ENCODE results near the gene ZNF576.

Gene ZNF576

DNA sequence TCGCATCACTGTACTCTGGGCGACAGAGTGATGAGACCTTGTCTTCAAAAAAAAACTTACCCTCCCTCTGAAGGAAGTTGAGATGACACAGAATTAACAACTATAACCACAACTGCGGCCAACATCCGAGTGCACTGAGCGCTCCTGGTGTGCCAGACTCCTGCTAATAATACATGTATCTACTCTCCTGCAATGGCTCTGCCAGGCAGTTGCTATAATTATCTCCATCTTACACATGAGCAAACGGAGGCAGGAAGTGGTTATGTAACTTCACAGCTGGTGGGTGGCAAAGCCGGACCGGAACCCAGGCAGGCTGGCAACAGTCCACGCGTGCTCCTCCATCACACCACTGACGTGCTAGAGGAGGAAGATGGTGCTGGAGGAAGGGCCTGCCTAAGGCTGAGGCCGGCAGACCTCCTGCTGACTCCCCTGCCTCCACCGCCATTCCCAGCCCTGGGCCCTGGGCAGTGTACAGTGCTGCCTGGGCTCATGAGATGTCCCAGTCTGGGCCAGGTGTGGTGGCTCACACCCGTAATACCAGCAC lies 33.6 kb upstream of the ZNF576 start:
- CTCF ChIA-PET: no interaction called here
- POLR2A ChIA-PET: no interaction called here
- no peak for DNase-seq (ENCODE audit: extremely low spot score)
- TF ChIP-seq SP1 (IDR thresholded peaks at IDR 0.05) (no peak), NFRKB (IDR thresholded peaks at IDR 0.05) (no peak)

DNA sequence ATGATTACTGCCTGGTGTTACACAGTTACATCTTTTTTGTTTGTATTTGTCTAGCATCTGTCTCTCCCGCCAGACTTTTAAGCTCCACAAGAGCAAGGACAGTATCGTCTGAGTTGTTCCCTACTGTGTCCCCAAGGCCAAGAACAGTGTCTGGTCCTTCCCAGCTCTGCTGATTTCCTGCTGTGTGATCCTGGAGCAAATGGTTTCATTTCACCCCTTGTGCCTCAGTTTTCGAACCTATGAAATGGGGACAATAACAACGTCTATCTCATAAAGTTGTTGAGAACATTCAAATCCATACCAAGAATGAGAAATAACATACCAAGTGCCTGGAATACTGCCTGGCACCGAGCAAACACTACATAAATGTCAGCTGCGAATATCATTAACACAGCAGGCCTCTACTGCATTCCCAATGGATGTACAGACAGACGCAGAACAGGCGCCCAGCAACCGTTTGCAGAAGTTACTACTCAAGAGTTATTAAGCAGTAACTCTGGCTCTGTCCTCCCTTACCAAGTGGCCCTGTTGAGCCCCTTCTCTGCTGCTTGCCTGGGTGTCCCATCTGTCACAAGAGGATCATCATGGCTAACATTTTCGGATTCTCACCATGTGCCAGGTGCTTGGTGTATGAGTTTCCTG lies 32.5 kb upstream of the ZNF576 start:
- DNase-seq (ENCODE audit: extremely low spot score): no peak
- TF ChIP-seq FOXM1 (IDR thresholded peaks at IDR 0.05; ENCODE audit: borderline replicate concordance) (no peak), ZNF384 (IDR thresholded peaks at IDR 0.05) (no peak), ELF4 (IDR thresholded peaks at IDR 0.05) (no peak), BHLHE40 (IDR thresholded peaks at IDR 0.05; ENCODE audit: borderline replicate concordance) (no peak), SUZ12 (IDR thresholded peaks at IDR 0.05) (no peak), CTBP1 (IDR thresholded peaks at IDR 0.05; ENCODE audit: borderline replicate concordance) (no peak)
- TF ChIP-seq, protein P1, sequence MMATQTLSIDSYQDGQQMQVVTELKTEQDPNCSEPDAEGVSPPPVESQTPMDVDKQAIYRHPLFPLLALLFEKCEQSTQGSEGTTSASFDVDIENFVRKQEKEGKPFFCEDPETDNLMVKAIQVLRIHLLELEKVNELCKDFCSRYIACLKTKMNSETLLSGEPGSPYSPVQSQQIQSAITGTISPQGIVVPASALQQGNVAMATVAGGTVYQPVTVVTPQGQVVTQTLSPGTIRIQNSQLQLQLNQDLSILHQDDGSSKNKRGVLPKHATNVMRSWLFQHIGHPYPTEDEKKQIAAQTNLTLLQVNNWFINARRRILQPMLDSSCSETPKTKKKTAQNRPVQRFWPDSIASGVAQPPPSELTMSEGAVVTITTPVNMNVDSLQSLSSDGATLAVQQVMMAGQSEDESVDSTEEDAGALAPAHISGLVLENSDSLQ (IDR thresholded peaks at IDR 0.05): no peak
- ChIA-PET CTCF (interaction anchor here (1.7 kb wide), 1 partner anchor 9 kb away, joined by 5 read pairs; no protein-coding TSS in a partner anchor), POLR2A (interaction anchor here (0.8 kb wide), 1 partner anchor 9 kb away, joined by 3 read pairs; no protein-coding TSS in a partner anchor)

DNA sequence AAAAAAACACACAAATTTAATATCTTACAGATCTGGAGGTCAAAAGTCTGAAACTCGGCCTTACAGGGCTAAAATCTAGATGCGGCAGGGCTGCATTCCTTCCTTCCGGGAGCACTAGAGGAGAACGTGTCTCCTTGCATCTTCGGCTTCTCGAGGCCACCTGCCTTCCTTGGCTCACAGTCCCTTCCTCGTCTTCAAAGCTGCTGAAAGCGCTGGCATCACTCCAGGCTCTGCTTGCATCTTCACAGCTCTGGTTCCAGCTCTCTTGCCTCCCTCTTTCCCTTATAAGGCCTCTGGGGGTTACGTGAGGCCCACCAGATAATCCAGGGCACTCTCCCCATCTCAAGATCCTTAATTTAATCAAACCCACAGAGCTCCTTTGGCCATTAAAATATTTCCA lies 31.6 kb upstream of the ZNF576 start:
- ChIA-PET CTCF (interaction anchor here (1.7 kb wide), 1 partner anchor 10 kb away, joined by 5 read pairs; no protein-coding TSS in a partner anchor), POLR2A (no interaction called here)
- DNase-seq (ENCODE audit: extremely low spot score): no peak
- TF ChIP-seq NFRKB (IDR thresholded peaks at IDR 0.05): no peak
- no peak for TF ChIP-seq SP1 (IDR thresholded peaks at IDR 0.05)
- TF ChIP-seq SUZ12 (IDR thresholded peaks at IDR 0.05): no peak
- TF ChIP-seq ELF4 (IDR thresholded peaks at IDR 0.05): no peak
- no peak for TF ChIP-seq HDGF (IDR thresholded peaks at IDR 0.05; ENCODE audit: borderline replicate concordance)
- no peak for TF ChIP-seq ARNT (IDR thresholded peaks at IDR 0.05)
- no peak for TF ChIP-seq FOXK2 (IDR thresholded peaks at IDR 0.05)
- TF ChIP-seq FOXM1 (IDR thresholded peaks at IDR 0.05; ENCODE audit: borderline replicate concordance): no peak

DNA sequence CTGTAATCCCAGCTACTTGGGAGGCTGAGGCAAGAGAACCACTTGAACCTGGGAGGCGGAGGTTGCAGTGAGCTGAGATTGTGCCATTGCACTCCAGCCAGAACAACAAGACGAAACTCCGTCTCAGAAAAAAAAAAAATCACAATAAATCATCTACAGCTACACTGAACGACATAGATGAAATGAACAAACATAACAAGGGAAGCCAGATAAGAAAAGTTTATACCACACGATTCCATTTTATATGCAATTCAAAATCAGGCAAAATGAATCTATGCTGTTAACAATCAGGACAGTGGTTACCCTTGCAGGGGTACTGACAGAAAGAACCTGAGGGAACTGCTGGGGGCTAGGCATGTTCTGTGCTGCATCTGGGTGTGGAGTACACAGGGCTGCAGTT lies 26.7 kb upstream of the ZNF576 start:
- ChIA-PET CTCF (no interaction called here), POLR2A (no interaction called here)
- DNase-seq (ENCODE audit: extremely low spot score): no peak
- TF ChIP-seq NFRKB (IDR thresholded peaks at IDR 0.05) (no peak), FOXM1 (IDR thresholded peaks at IDR 0.05; ENCODE audit: borderline replicate concordance) (no peak), SUZ12 (IDR thresholded peaks at IDR 0.05) (no peak), HDGF (IDR thresholded peaks at IDR 0.05; ENCODE audit: borderline replicate concordance) (no peak), SP1 (IDR thresholded peaks at IDR 0.05) (no peak), L3MBTL2 (conservative IDR thresholded peaks at IDR 0.05) (no peak), FOXK2 (IDR thresholded peaks at IDR 0.05) (no peak)
- TF ChIP-seq, protein P1 (IDR thresholded peaks at IDR 0.05): no peak

DNA sequence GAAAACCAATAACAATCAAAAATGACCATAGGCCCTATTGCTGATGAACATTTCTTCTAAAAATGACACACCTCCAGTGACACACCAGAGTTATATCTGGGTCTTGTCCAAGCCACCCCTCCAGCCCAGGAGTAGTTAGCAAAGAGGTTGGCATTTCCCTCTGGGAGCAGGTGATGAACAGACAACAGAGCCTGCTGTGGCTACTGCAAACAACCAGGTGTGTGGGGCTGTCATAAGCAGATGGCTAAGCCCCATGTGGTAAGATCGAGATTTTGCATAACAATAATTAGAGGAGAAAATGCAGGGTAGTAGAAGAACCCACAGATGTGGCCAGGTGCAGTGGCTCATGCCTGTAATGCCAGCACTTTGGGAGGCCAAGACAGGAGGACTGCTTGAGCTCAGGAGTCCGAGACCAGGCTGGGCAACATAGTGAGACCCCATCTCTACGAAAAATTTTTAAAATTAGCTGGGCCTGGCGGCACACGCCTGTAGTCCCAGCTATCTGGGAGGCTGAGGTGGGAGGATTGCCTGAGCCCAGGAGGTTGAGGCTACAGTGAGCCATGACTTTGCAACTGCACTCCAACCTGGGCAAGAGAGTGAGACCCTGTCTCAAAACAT lies 26.1 kb upstream of the ZNF576 start:
- TF ChIP-seq ARNT (IDR thresholded peaks at IDR 0.05): no peak
- no peak for TF ChIP-seq FOXA1 (IDR thresholded peaks at IDR 0.05)
- TF ChIP-seq HDGF (IDR thresholded peaks at IDR 0.05; ENCODE audit: borderline replicate concordance): no peak
- TF ChIP-seq SUZ12 (IDR thresholded peaks at IDR 0.05): no peak
- no peak for TF ChIP-seq LEF1 (IDR thresholded peaks at IDR 0.05; ENCODE audit: borderline replicate concordance)
- TF ChIP-seq TARDBP (IDR thresholded peaks at IDR 0.05): no peak
- no peak for TF ChIP-seq BHLHE40 (IDR thresholded peaks at IDR 0.05; ENCODE audit: borderline replicate concordance)
- TF ChIP-seq ELF4 (IDR thresholded peaks at IDR 0.05): no peak
- TF ChIP-seq FOXM1 (IDR thresholded peaks at IDR 0.05; ENCODE audit: borderline replicate concordance): no peak
- TF ChIP-seq, protein P1 (IDR thresholded peaks at IDR 0.05): no peak
- TF ChIP-seq FOXK2 (IDR thresholded peaks at IDR 0.05): no peak
- TF ChIP-seq SP1 (IDR thresholded peaks at IDR 0.05): no peak
- TF ChIP-seq L3MBTL2 (conservative IDR thresholded peaks at IDR 0.05): no peak
- no peak for TF ChIP-seq NFRKB (IDR thresholded peaks at IDR 0.05)
- no peak for TF ChIP-seq CTBP1 (IDR thresholded peaks at IDR 0.05; ENCODE audit: borderline replicate concordance)
- no peak for TF ChIP-seq ZNF384 (IDR thresholded peaks at IDR 0.05)
- CTCF ChIA-PET: no interaction called here
- no peak for DNase-seq (ENCODE audit: extremely low spot score)
- POLR2A ChIA-PET: interaction anchor here (1.2 kb wide), 1 partner anchor 26 kb away, joined by 5 read pairs; the partner anchor contains the start of genes IRGQ and ZNF576

DNA sequence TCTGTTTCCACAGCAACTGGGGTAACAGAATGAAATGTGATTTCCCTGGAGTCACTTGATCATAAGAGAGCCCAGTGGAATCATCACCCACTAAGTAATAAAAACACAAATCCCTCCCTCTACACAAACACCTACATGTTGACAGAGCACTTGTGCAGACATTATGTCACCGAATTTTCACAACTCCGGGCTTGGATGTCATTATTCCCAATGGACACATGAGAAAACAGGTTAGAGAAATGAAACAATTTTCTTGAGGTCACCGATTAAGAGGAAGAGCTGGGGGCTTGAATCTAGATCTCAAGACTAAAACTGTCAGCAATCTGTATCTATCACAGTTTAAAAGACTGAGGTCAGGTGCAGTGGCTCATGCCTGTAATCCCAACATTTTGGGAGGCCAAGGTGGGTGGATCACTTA lies 24.2 kb upstream of the ZNF576 start:
- ChIA-PET POLR2A (no interaction called here), CTCF (no interaction called here)
- TF ChIP-seq SP1 (IDR thresholded peaks at IDR 0.05) (no peak), LEF1 (IDR thresholded peaks at IDR 0.05; ENCODE audit: borderline replicate concordance) (no peak), ARNT (IDR thresholded peaks at IDR 0.05) (no peak), CTBP1 (IDR thresholded peaks at IDR 0.05; ENCODE audit: borderline replicate concordance) (no peak), ELF4 (IDR thresholded peaks at IDR 0.05) (no peak), NFRKB (IDR thresholded peaks at IDR 0.05) (no peak), FOXK2 (IDR thresholded peaks at IDR 0.05) (no peak), HDGF (IDR thresholded peaks at IDR 0.05; ENCODE audit: borderline replicate concordance) (no peak), FOXM1 (IDR thresholded peaks at IDR 0.05; ENCODE audit: borderline replicate concordance) (no peak), BHLHE40 (IDR thresholded peaks at IDR 0.05; ENCODE audit: borderline replicate concordance) (no peak), L3MBTL2 (conservative IDR thresholded peaks at IDR 0.05) (no peak), SUZ12 (IDR thresholded peaks at IDR 0.05) (no peak), TARDBP (IDR thresholded peaks at IDR 0.05) (no peak), ZNF384 (IDR thresholded peaks at IDR 0.05) (no peak), FOXA1 (IDR thresholded peaks at IDR 0.05) (no peak)
- TF ChIP-seq, protein P1 (IDR thresholded peaks at IDR 0.05): no peak
- no peak for DNase-seq (ENCODE audit: extremely low spot score)
